K562 (cell line): Measurements from ENCODE around the gene PCSK5. TPM values are rescaled to one million over a fixed set of nuclear protein-coding genes. Genes with fewer than 3 reads are reported as not detected.

Experiments
- ATAC-seq: fragments of 200-7000 bp; cut with Tn5 transposase; 3 replicates; pipeline ENCODE4 v1.9.1; 2020; ENCODE audit warnings: moderate library complexity
- BruUV-seq: library from RNA; stranded (reverse); fragments of 400-500 nt; replicated peaks from 2 replicates; lab custom pipeline; 2021; lab: Mats Ljungman, UMichigan
- CTCF ChIA-PET: fragments of 300-600 bp; formaldehyde crosslinking; extraction: SDS; loops from one replicate; lab custom pipeline; 2021; ENCODE audit warnings: low intra/inter-chr PET ratio; lab: Yijun Ruan, JAX
- POLR2A ChIA-PET: fragments of 300-600, 350-650 bp; sonication (Branson Sonifier 250); formaldehyde crosslinking; extraction: SDS; loops from one replicate; lab custom pipeline; 2021; ENCODE audit warnings: antibody characterized with exemption, inconsistent platforms; lab: Yijun Ruan, JAX
- DNase-seq, 4 experiments: peaks; one replicate each; pipeline versions ENCODE4 v3.0.0 to v3.0.0-alpha.2; 2011 to 2018; ENCODE audit warnings: low spot score in 3 of 4, mixed read lengths in 3 of 4; ENCODE audit errors: extremely low read depth in 1 of 4
- FAIRE-seq: peaks from 2 replicates; lab custom pipeline; 2011; peaks lifted over from hg19 to GRCh38; lab: Jason Lieb, UNC
- H2AFZ ChIP-seq: 2 replicates; pipeline ENCODE4 v1.6.0; 2011; ENCODE audit warnings: low read depth, low read length, control low read depth, inconsistent platforms
- H3K27ac ChIP-seq: fragments of 200-600 bp; 3 replicates; pipeline ENCODE4 v1.8.0; 2011; ENCODE audit warnings: low read depth, mild to moderate bottlenecking, control low read depth, inconsistent platforms, low read length, moderate library complexity, mixed read lengths; ENCODE audit errors: extremely low read depth
- H3K27me3 ChIP-seq, 2 experiments: fragments of 300-600 bp in 1 of 2; 2 replicates in 1 of 2; 3 replicates in 1 of 2; pipeline versions ENCODE4 v1.6.0 to v1.8.0; 2011; ENCODE audit warnings: inconsistent platforms in 2 of 2, low read length in 2 of 2, mild to moderate bottlenecking in 1 of 2, mixed read lengths in 1 of 2, moderate library complexity in 1 of 2; ENCODE audit not compliant: control insufficient read depth in 2 of 2, insufficient read depth in 2 of 2
- H3K36me3 ChIP-seq: fragments of 300-600 bp; 3 replicates; pipeline ENCODE4 v1.8.0; 2011; ENCODE audit warnings: mild to moderate bottlenecking, low read length, inconsistent platforms; ENCODE audit not compliant: control insufficient read depth, insufficient read depth
- H3K4me1 ChIP-seq, 2 experiments: fragments of 200-600 bp in 1 of 2; replicated peaks in 1 of 2; 2 replicates in 1 of 2; 3 replicates in 1 of 2; pipeline versions ENCODE4 v1.5.1 to v1.8.0; 2011; ENCODE audit warnings: inconsistent platforms in 2 of 2, low read length in 2 of 2, mild to moderate bottlenecking in 1 of 2, mixed read lengths in 1 of 2, moderate library complexity in 1 of 2; ENCODE audit not compliant: control insufficient read depth in 2 of 2, insufficient read depth in 2 of 2
- H3K4me2 ChIP-seq: 2 replicates; pipeline ENCODE4 v1.6.1; 2011; ENCODE audit warnings: low read length, control low read depth, inconsistent platforms, mixed read lengths; ENCODE audit not compliant: insufficient read depth
- H3K4me3 ChIP-seq: fragments of 200-600 bp; sonication (generic), shearing (Covaris generic); 2 replicates; pipeline ENCODE4 v1.5.1; 2016; ENCODE audit warnings: control low read depth, inconsistent platforms
- H3K79me2 ChIP-seq: fragments of 200-600 bp; 3 replicates; pipeline ENCODE4 v1.8.0; 2011; ENCODE audit warnings: low read length, inconsistent platforms; ENCODE audit not compliant: control insufficient read depth, insufficient read depth
- H3K9ac ChIP-seq, 2 experiments: 2 replicates each; pipeline versions ENCODE4 v1.6.0 to v1.6.1; 2011; ENCODE audit warnings: low read depth in 2 of 2, low read length in 2 of 2, control low read depth in 1 of 2, inconsistent platforms in 1 of 2, mild to moderate bottlenecking in 1 of 2, mixed read lengths in 1 of 2; ENCODE audit not compliant: insufficient read depth in 1 of 2
- H3K9me1 ChIP-seq: one replicate; pipeline ENCODE4 v1.6.0; 2011; ENCODE audit warnings: inconsistent platforms, mild to moderate bottlenecking, low read length, moderate library complexity; ENCODE audit not compliant: control insufficient read depth, insufficient read depth
- H3K9me3 ChIP-seq: replicated peaks from 2 replicates; pipeline ENCODE4 v1.5.1; 2011; ENCODE audit warnings: low read depth, low read length, inconsistent platforms; ENCODE audit not compliant: control insufficient read depth, insufficient read depth
- H4K20me1 ChIP-seq: replicated peaks from 2 replicates; pipeline ENCODE4 v1.6.1; 2011; ENCODE audit warnings: low read length, inconsistent platforms, mixed read lengths; ENCODE audit not compliant: control insufficient read depth, insufficient read depth
- GABPA ChIP-seq: fragments of 200-800 bp; sonication (Bioruptor generic); conservative IDR thresholded peaks from 2 replicates; pipeline ENCODE4 v1.6.1; 2016; ENCODE audit warnings: low read depth, missing genetic modification characterization, missing compliant biosample characterization
- HINFP ChIP-seq: fragments of 450-650 bp; conservative IDR thresholded peaks from 2 replicates; pipeline ENCODE4 v1.6.1; 2016; ENCODE audit warnings: missing genetic modification characterization, low read depth, mild to moderate bottlenecking, control low read depth, missing compliant biosample characterization
- MECOM ChIP-seq: fragments of 250-450 bp; sonication (Bioruptor Pico); IDR thresholded peaks from 2 replicates; pipeline ENCODE4 v1.8.0; 2022; ENCODE audit warnings: inconsistent platforms
- MYC ChIP-seq, 2 experiments: fragments of 250-450 bp in 1 of 2; sonication (Bioruptor Pico) in 1 of 2; IDR thresholded peaks; 2 replicates each; pipeline versions ENCODE4 v1.5.1 to v1.6.1; 2012 to 2021; ENCODE audit warnings: low read depth in 2 of 2, borderline replicate concordance in 1 of 2, improper control_type of control experiment in 1 of 2, low read length in 1 of 2, mild to moderate bottlenecking in 1 of 2, moderate library complexity in 1 of 2
- PHF21A ChIP-seq: fragments of 450-650 bp; IDR thresholded peaks from 2 replicates; pipeline ENCODE4 v1.6.1; 2017; ENCODE audit warnings: low read depth, borderline replicate concordance
- RNF2 ChIP-seq: sonication (generic); IDR thresholded peaks from 2 replicates; pipeline ENCODE4 v1.6.1; 2016
- RREB1 ChIP-seq: fragments of 250-450 bp; sonication (Bioruptor Pico); IDR thresholded peaks from 2 replicates; pipeline ENCODE4 v1.4.0; 2020
- SMARCA4 ChIP-seq: fragments of 450-650 bp; IDR thresholded peaks from 2 replicates; pipeline ENCODE4 v1.6.1; 2016
- SUPT5H ChIP-seq: fragments of 450-650 bp; IDR thresholded peaks from 2 replicates; pipeline ENCODE4 v1.6.1; 2016
- TCF15 ChIP-seq: fragments of 250-450 bp; sonication (Bioruptor Pico); IDR thresholded peaks from 2 replicates; pipeline ENCODE4 v1.8.0; 2022; ENCODE audit warnings: moderate library complexity, mild to moderate bottlenecking, inconsistent platforms
- ZBTB5 ChIP-seq: fragments of 450-650 bp; IDR thresholded peaks from 2 replicates; pipeline ENCODE4 v1.6.1; 2017; ENCODE audit warnings: antibody characterized with exemption
- ZNF133 ChIP-seq: fragments of 250-450 bp; sonication (Bioruptor Pico); IDR thresholded peaks from 2 replicates; pipeline ENCODE4 v1.4.0; 2020; ENCODE audit warnings: mild to moderate bottlenecking
- WGBS: fragments of 100-300 bp; shearing (Covaris generic); methylation state at CpG from one replicate; pipeline ENCODE4 v1.1.6; 2016; ENCODE audit warnings: low coverage, mixed read lengths; ENCODE audit not compliant: insufficient coverage; ENCODE audit errors: missing lambda C conversion rate; 5-methylcytosine and 5-hydroxymethylcytosine counted together
- in situ Hi-C: fragments of 300-500 bp; cut with MboI; formaldehyde crosslinking; loops from 4 replicates; pipeline ENCODE4 v1.15.0; 2018; ENCODE audit warnings: inconsistent platforms, mixed read lengths
- intact Hi-C: fragments of 100-400 bp; cut with micrococcal nuclease; formaldehyde crosslinking; loops from 2 replicates; pipeline ENCODE4 v1.14.2; 2022
- polyA plus RNA-seq, 8 experiments: library from polyadenylated mRNA; depleted of rRNA in 4 of 8; stranded (reverse) in 5 of 8; unstranded in 3 of 8; fragments of >200 nt; fragmentation: Nextera tagmentation in 2 of 8; fragmentation: Illumina TruSeq in 1 of 8; extraction: Ambion mirVana in 2 of 8; extraction: Trizol in 1 of 8; gene quantifications; 2 replicates each; pipeline versions ENCODE4 v1.2.1 to v1.2.3, GENCODE V29; 2011 to 2014; ENCODE audit warnings: inconsistent platforms in 1 of 8, missing spikeins in 1 of 8
- total RNA-seq, 7 experiments: library from RNA; depleted of rRNA in 6 of 7; stranded (reverse); fragments of >200 nt in 6 of 7; fragmentation: Illumina TruSeq in 2 of 7; extraction: Trizol in 2 of 7; gene quantifications; 2 replicates each; pipeline versions ENCODE4 v1.2.1 to v1.2.3, GENCODE V29; 2011 to 2021; ENCODE audit warnings: low replicate concordance in 1 of 7

PCSK5 gene
- total and polyA plus RNA-seq, 9 of the 15 experiments (the other 6 are each of a cell fraction or from before 2014, with no cell fraction given), result not detected

- TF ChIP-seq RREB1 (CRISPR knock-in tag) (no peak), PHF21A (no peak), MECOM (CRISPR knock-in tag) (no peak), SMARCA4 (no peak)
Observed at GRCh38 chr9:76223749-76224340, 333.4 kb downstream of the PCSK5 start (continued).

GRCh38 chr9:76227156-76227555 is 336.7 kb downstream of the PCSK5 start:
- H3K9ac ChIP-seq, result no peak overlapping the region
- no peaks in the 10 kb centered on the region for H3K9me3 ChIP-seq
- H2AFZ ChIP-seq, result no peak overlapping the region
- no peaks in the 10 kb centered on the region for H3K79me2 ChIP-seq
- no peak overlapping the region for H3K4me2 ChIP-seq
- H3K36me3 ChIP-seq, result no peaks in the 10 kb centered on the region
- no peak overlapping the region for H3K4me3 ChIP-seq
- no peaks in the 10 kb centered on the region for H3K27me3 ChIP-seq
- ChIA-PET POLR2A (no interaction called here), CTCF (no interaction called here)
- no peaks in the 10 kb centered on the region for H3K4me1 ChIP-seq
- in situ Hi-C loops, result no loop called here
- 0% methylated on average over 2 of the region's 2 CpGs for WGBS
- H3K27ac ChIP-seq, result no peak overlapping the region
- no peak for FAIRE-seq
- intact Hi-C loops, result no loop called here
- no peak for DNase-seq
- BruUV-seq, result no TSS peak
- no peaks in the 10 kb centered on the region for H3K9me1 ChIP-seq
- H4K20me1 ChIP-seq, result no peaks in the 10 kb centered on the region
- ATAC-seq, result no peak
- TF ChIP-seq TCF15 (CRISPR knock-in tag), result no peak
- TF ChIP-seq MYC (IDR thresholded peaks at IDR 0.05; ENCODE audit: low read depth, low read length), result no peak
- no peak for TF ChIP-seq MYC (CRISPR knock-in tag; IDR thresholded peaks at IDR 0.05; ENCODE audit: borderline replicate concordance, low read depth)
- no peak for TF ChIP-seq ZBTB5
- TF ChIP-seq SUPT5H, result no peak
- TF ChIP-seq RNF2, result no peak
- no peak for TF ChIP-seq GABPA
- TF ChIP-seq ZNF133 (CRISPR knock-in tag), result no peak
- TF ChIP-seq HINFP, result no peak
